Epithelial cell of proximal tubule (primary cell): Measurements from ENCODE around the gene FOXO6. TPM values are rescaled to one million over a fixed set of nuclear protein-coding genes. Genes with fewer than 3 reads are reported as not detected.
A peak's percentile ranks its signal among the peaks of the same experiment; 100 is the strongest.

ENCODE experiments used
- DNase-seq: peaks from one replicate; pipeline ENCODE4 v3.0.0-alpha.2; 2011; ENCODE audit warnings: low read depth
- H3K4me3 ChIP-seq: 2 replicates; pipeline ENCODE4 v1.5.1; 2011; ENCODE audit warnings: low read depth, mild to moderate bottlenecking, low read length
- total RNA-seq: library from RNA; depleted of rRNA; stranded (reverse); fragments of >200 nt; gene quantifications from 2 replicates; pipeline ENCODE4 v1.2.3, GENCODE V29; 2015
- TF ChIP-seq, protein P1 (sequence below): conservative IDR thresholded peaks from 2 replicates; pipeline ENCODE4 v1.5.1; 2012; ENCODE audit warnings: low read depth, mild to moderate bottlenecking, low read length

The FOXO6 gene
- total RNA-seq, 1 donor from 2014 or later, result 0.52 TPM

DNA sequence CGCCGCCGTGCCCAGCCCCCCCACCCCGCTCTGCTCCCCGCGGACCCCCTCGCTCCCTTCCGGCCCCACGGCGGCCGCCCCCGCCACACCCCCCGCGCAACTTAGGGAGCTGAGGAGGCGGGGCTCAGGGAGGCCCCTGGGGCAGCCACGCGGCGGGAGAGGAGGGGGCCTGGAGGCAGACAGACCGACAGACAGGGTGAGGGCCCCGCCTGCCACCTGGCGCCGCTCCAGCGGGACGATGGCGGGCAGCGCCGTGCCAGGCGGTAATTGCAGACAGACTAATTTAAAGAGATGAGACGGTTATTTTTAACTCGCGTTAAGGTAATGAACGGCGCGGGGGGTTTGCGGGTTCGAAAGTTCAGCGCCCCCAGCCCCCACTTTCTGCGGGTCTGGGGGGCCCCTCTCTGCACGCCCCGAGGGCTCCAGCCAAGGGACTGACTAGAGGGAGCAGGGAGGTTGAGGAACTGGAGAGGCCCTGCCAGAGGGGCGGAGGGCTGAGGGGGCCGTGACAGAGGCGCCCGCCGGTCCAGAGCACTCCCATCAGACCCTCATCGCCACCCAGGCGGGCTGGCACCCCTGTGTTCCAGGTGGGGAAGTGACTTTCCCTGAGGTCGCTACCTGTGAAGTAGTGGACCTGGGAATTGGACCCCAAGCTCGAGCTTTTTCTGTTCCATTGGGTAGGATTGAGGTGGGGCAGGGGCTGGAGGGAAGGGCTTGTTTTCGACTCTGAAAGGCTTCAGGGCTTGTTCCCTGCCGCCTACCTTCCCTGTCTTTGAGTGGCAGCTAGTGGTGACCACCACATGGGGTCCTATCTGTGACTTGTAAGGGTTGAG lies 5.4 kb downstream of the FOXO6 start:
- H3K4me3 ChIP-seq, result peak overlapping the region; percentile 42
- DNase-seq, result no peak
- TF ChIP-seq, protein P1, sequence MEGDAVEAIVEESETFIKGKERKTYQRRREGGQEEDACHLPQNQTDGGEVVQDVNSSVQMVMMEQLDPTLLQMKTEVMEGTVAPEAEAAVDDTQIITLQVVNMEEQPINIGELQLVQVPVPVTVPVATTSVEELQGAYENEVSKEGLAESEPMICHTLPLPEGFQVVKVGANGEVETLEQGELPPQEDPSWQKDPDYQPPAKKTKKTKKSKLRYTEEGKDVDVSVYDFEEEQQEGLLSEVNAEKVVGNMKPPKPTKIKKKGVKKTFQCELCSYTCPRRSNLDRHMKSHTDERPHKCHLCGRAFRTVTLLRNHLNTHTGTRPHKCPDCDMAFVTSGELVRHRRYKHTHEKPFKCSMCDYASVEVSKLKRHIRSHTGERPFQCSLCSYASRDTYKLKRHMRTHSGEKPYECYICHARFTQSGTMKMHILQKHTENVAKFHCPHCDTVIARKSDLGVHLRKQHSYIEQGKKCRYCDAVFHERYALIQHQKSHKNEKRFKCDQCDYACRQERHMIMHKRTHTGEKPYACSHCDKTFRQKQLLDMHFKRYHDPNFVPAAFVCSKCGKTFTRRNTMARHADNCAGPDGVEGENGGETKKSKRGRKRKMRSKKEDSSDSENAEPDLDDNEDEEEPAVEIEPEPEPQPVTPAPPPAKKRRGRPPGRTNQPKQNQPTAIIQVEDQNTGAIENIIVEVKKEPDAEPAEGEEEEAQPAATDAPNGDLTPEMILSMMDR, result no peak

DNA sequence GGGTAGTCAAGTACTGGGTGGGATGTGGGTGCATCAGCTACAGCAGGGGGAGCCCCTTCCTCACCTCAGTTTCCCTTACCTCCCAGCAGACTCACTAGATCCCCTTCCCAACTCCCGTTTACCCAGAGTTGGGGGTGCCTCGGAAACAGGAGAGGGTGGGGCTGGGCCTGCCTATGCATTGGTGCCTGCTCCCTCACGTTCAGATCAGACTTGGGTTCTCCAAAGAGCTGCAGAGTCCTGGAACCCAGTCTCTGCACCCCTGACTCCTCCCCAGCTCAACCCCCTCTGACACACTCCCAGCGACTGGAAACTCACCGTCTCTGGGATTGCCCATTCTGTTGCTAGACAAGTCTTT lies 6.0 kb downstream of the FOXO6 start:
- H3K4me3 ChIP-seq, result no peak overlapping the region
- no peak for DNase-seq
- TF ChIP-seq, protein P1, result no peak

DNA sequence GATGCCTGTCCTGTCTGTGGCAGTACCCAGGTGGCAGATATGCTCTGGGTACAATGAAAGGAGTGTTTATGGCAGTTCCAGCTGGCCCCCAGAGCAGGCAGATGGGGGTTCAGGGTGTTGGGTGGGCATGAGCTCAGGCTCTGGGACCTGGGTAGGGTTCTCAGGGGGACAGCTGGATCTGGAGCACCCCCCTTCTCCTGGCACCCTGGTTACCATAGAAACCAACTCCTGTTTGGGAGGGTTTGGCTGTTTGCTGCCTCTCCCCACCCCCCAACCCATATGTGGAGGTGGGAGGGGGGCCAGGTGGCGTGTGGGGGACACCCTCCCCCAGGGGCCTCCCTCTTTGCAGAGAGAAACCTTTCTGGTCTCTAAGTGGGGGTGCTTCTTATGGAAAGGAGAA lies 7.1 kb downstream of the FOXO6 start:
- no peak for DNase-seq
- H3K4me3 ChIP-seq, result no peak overlapping the region
- TF ChIP-seq, protein P1, result no peak

DNA sequence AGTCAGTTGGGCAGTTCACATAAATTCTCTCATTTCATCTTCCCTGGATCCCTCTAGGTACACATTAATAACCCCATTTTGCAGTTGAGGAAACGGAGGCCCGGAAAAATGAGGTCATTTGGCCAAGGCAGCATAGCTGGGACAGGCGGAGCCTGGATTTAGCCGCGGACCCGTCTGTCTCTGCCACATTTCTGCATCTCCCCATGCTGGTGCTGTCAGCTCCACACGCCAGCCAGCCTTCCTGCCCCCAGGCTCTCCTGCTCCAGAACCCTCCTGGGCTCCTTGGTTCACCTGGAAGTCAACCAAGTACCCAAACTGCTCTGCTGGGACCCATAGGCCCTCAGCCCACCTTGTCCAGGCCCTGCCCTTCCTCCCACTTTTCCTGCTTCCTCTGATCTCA lies 7.6 kb downstream of the FOXO6 start:
- TF ChIP-seq, protein P1, result no peak
- DNase-seq, result no peak
- no peak overlapping the region for H3K4me3 ChIP-seq

DNA sequence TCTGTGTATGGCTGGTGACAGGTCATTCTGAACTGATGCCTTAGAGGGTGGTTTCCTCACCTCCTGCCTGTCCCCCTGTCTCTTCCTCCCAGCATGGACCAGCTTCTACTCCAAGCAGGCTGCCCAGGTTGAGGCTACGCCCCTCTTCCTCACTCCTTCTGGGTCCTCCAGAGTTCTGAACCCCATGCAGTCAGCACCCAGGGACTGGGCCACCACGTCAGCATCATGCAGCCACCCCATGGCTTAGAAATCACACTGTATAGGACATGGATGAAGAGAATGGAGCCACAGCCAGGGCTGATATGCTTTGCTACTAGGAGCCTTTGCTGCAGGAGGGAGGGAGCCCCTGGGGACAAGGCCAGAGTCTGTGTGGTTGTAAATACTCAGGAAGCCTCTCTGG lies 8.3 kb downstream of the FOXO6 start:
- TF ChIP-seq, protein P1, result no peak
- DNase-seq, result no peak
- H3K4me3 ChIP-seq, result no peak overlapping the region

DNA sequence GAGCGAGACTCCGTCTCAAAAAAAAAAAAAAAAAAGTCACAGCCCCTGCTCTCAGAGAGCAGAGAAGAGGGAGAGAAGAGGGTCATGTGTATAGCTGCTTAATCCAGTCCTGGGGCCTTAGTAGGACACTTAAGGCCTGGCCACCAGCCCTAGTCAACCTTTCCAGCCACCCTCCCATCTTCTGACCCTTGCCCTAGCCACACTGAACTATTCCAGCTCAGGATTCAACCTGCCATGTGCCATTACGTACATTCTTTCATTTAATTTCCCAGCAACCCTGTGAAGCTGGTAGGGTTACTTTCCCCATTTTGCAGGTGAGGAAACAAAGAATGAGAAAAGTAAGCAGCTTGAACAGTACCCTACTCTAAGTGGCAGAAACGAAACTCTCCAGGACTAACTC lies 9.0 kb downstream of the FOXO6 start:
- TF ChIP-seq, protein P1, result no peak
- no peak for DNase-seq
- H3K4me3 ChIP-seq, result no peak overlapping the region
